ENCODE measurements around the gene LIAS. TPM values are rescaled to one million over a fixed set of nuclear protein-coding genes. Genes with fewer than 3 reads are reported as not detected.

Gene LIAS
- total RNA-seq, 4 donors from 2014 or later = 10.7 to 18.9 (median 15.5) TPM

GRCh38 chr4:39528061-39528465 is 69.2 kb downstream of the LIAS start:
- intact Hi-C loops (cut with DNase I) = loop anchor here (5.0 to 10.0 kb wide), 2 partner anchors 109 to 447 kb away; partner anchors contain the start of genes PDS5A and SMIM14
- Histone ChIP-seq H3K27me3 (no peaks in the 10 kb centered on the region), H3K9me3 (no peaks in the 10 kb centered on the region), H3K27ac (peak overlapping the region; percentile 90 to 95 (median 90)), H3K36me3 (peaks cover 0 to 5% of the 10 kb centered on the region in 2 donors), H3K4me1 (peaks cover 14 to 18% of the 10 kb centered on the region in 2 donors), H3K4me3 (replicated peaks in 1 of 3) (peak overlapping the region; percentile 42 to 81 (median 50))
- no peak for DNase-seq
- TF ChIP-seq, protein P1, sequence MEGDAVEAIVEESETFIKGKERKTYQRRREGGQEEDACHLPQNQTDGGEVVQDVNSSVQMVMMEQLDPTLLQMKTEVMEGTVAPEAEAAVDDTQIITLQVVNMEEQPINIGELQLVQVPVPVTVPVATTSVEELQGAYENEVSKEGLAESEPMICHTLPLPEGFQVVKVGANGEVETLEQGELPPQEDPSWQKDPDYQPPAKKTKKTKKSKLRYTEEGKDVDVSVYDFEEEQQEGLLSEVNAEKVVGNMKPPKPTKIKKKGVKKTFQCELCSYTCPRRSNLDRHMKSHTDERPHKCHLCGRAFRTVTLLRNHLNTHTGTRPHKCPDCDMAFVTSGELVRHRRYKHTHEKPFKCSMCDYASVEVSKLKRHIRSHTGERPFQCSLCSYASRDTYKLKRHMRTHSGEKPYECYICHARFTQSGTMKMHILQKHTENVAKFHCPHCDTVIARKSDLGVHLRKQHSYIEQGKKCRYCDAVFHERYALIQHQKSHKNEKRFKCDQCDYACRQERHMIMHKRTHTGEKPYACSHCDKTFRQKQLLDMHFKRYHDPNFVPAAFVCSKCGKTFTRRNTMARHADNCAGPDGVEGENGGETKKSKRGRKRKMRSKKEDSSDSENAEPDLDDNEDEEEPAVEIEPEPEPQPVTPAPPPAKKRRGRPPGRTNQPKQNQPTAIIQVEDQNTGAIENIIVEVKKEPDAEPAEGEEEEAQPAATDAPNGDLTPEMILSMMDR (IDR thresholded peaks at IDR 0.05) = no peak
- TF ChIP-seq POLR2A (IDR thresholded peaks at IDR 0.05) = no peak
- 3% methylated on average over 6 to 12 of the region's 21 CpGs for WGBS, 2 donors

Small RNA genes lying within 50 kb of the gene (microRNA-seq; reads per million reads assigned to microRNA genes)
- not detected for gene MIR5591

Small RNA genes lying within 50 kb of the gene (small RNA-seq; reads per million reads assigned to genes)
- gene MIR5591 (not detected), gene RF00019 (not detected)

Other genes with a start within 250 kb of the LIAS start
- 10 to 100 TPM; 38.0 to 65.2 (median 46.0) TPM for gene RFC1, start 92.7 kb upstream of the LIAS start, total RNA-seq
- under 1 TPM in 2 of 4 donors, not detected in 2; 0.20 to 0.27 TPM for gene KLB, start 52.1 kb upstream of the LIAS start, total RNA-seq
- gene RPL9, start 134 bp upstream of the LIAS start, total RNA-seq = 1,000 to 10,000 TPM; 1,178 to 4,608 (median 3,940) TPM
- gene UGDH, start 68.4 kb downstream of the LIAS start, total RNA-seq = 10 to 100 TPM; 40.1 to 58.7 (median 48.1) TPM
- gene SMIM14, start 179.8 kb downstream of the LIAS start, total RNA-seq = 10 to 100 TPM; 52.1 to 72.3 (median 59.2) TPM
- 10 to 100 TPM; 27.1 to 48.5 (median 32.3) TPM for gene UBE2K, start 239.1 kb downstream of the LIAS start, total RNA-seq